IPS-11a (cell line): Measurements from ENCODE around the gene SND1.
"Not testable (repeated sequence)": the region's sequence is repeated elsewhere in the genome, so short reads cannot be mapped to it uniquely, and the experiment has no call there.

Experiments
- H3K4me3 ChIP-seq: one replicate; pipeline ENCODE4 v1.5.1; 2013; ENCODE audit warnings: low read depth, low read length, control low read depth

SND1 gene

GRCh38 chr7:127901895-127902703, 250.1 kb downstream of the SND1 start:
- no peak overlapping the region for H3K4me3 ChIP-seq

GRCh38 chr7:127902753-127903152, 250.8 kb downstream of the SND1 start:
- not testable (repeated sequence) for H3K4me3 ChIP-seq

DNA sequence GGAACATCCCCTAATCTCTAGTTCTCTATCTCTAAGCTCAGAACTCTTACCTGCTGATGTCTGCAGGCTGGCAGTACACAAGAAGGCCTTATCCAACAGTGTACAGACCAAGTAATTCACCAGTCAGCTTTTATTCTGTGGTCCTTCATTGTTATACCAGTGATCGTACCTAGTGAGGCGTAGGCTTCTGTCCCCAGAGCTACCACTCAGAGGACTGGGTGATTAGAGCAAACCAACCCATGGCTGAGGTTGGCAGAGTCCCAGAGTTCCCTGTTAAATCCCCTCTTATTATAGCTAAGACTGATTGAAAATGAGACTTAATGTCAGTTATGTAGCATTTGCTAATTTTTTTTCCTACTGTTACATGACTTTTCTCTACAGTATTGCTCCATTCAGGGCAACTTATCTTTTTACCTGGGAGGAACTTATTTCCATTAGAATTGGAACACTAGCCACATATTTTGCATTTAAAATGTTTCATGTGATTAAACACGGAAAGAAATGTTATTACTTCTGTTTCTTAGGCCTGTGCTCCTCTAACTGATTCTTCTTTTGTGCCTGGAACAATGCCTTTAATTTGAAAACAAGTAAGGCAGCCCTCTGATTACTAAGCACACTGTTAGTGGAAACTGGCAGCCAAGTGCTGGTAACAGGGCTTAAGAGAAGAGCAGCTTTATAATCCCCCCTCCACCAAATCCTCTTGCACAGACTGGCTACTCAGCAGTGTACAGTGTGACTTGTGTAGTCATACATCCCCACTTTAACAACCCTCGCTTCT, 252.1 kb downstream of the SND1 start:
- H3K4me3 ChIP-seq = no peak overlapping the region

DNA sequence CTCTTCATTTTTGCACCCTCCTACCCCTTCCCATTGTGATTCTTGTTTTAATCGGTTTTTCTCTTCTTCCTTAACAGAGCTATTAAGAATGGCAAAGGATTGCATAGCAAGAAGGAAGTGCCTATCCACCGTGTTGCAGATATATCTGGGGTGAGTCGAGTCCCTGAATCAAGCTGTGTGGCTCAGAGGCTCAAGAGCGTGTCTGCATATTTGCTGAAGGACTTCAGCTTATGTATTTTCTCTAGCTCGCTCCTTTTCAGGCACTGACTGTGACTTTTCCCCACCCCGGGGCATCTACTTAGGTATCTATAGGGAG, 252.6 kb downstream of the SND1 start:
- H3K4me3 ChIP-seq = no peak overlapping the region

DNA sequence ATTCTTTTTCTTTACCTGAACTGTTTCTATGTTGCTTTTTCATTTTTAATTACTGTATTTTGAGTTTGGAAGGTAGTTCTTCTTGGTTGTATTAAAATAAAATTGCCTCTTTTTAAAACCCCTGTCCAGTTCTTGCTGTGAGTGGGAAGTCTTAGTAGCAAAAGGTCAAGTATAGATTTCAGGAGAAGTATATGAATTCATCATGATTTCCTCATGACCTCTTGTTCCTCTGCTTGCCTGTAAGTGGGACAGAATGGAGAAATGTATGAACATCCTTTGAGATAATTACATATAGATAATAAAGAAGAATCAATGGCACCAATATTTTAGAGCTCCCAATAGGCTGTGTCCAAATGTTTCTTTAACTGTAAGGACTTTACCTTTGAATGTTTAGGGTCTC, 253.0 kb downstream of the SND1 start:
- H3K4me3 ChIP-seq = no peak overlapping the region

DNA sequence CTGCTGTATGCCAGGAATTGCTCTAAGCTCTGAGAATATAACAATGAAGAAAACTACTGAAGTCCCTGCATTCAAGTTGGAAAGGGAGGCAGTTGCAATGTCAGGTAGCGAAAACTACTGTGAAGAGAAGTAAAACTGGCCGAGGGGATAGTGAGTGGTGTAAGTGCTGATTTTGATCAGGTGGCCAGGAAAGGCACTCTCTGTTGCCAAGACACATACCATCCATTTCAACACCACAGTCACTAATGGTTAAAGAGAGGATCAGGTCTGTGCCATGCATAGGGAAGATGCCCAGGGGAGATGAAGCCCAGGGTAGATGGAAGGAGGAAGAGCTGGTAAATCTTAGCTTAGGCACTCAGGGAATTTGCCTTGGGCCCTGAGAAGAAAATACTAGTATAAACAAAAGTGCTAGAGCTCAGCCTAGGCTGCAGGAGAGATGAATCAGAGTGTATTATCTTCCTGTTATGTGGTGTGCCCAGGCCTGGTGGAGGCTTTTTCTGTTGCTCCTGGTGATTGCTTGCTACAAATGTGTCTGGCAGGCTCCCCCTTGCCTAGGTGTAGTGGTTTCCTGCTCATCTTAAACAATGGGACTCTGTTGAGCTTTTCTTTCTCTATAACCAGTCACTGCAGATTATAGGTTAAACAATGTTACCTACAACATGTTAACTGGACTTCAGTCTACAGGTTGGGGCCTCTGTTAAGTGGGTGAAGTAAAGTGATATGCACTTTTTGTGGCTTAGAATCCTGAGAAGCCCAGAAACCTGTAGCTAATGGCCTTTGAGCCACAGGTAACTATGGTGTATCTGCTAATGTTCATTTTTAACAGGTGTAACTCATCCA, 253.7 kb downstream of the SND1 start:
- H3K4me3 ChIP-seq = no peak overlapping the region

DNA sequence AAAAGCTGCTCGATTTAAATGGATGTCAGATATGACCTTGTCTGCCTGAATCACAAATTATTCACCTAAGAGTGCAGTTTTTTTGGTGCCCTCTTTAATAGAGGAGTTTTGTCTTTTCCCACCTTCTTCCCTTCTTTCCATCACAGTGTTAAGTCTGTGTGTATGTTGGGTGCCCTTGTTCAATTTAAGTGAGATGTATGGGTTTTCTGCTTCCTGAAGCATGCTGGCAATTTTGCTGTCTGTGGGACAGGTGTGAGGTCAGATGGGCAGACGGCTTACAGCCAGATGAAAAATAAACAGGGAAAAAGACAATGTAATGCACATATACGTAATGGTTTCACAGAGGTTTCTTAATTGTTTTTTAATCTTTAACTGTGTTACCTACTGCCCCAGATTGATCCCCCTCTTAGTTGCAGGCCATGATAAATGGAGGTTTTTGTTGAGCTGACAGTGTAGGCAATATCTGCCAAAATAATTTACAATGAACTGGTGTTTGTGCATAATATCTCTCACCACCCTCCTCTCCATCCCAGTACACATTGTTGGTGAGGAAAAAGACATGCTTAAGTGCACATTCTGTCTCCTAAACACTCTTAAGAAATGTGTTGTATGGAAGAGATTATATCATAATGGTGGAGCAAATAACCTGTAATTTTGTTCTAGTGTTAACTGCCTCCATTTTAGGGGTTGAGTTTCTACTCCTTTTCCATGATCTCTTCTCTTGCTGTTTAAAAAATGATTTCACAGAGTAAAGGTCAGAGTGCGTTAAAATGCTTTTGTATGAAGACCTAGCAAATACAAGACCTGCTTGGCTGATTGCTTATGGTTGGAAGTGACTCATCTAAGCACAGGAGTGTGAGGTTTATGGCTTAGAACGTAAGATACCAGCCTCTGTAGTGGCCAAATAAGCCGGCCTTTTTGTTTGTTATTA, 255.4 kb downstream of the SND1 start:
- H3K4me3 ChIP-seq = no peak overlapping the region

DNA sequence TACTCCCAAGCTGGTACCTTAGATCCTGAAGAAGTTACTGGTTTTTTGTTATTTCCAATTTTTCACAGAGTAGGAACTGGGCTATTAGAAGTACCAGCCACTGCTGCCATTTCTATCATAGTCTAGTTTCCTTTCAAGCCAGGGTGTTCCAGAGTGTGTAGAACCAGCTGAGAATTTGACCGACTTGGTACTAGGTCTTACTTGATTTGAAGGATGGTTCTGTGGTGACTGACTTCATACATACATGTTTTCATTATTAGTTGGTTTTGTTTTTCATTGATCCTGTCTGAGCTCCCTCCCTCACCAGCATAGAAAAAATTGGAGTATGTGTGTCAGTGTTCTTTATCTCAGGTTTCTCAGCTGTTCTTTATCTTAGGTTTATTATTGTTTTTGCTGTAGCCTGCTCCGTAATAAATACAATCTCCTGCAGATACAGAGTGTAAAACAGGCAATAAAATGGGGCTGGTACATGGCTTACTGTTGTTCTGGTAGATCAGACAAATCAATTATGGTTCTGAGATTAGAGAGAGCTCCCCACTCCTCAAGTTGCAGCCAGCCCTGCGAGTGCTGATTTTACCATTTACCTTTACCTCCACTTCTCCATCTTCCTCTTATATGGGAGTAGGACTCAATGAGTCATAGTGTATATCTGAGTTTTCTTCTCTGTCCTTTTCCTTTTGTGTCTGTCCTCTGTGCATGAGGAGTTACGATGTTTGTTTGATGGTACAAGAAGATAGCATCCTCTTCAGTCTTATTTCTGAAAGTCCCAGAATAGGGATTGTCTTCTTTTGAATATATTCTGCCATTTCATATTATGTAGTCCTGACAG, 256.6 kb downstream of the SND1 start:
- H3K4me3 ChIP-seq = no peak overlapping the region

- H3K4me3 ChIP-seq = no peak overlapping the region
These were observed 257.6 kb downstream of the SND1 start for GRCh38 chr7:127909424-127910152.

GRCh38 chr7:127910670-127911069, 258.7 kb downstream of the SND1 start:
- H3K4me3 ChIP-seq = no peak overlapping the region

DNA sequence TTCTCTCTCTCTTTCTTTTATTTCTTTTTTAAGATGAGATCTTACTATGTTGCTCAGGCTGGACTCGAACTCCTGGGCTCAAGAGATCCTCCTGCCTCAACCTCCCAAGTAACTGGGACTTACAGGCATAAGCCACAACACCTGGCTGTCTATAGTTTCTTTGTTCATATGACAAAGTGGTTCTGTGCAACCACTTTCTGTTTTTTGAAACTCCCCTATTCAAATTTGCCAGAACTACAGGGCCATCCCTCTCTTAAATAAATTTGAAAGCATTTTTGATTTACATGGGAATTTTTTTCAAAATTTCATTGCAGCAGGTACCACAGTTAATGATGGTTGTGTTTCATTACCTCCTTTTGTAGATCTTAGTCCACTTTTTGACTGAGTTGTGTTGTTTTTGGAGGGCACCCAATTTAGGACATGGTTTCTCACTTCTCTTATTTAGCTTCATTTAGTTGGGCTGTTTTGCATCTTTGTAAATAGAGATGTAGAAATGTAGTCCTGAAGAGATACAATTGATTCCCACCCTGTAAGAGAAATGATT, 260.0 kb downstream of the SND1 start:
- H3K4me3 ChIP-seq = no peak overlapping the region

DNA sequence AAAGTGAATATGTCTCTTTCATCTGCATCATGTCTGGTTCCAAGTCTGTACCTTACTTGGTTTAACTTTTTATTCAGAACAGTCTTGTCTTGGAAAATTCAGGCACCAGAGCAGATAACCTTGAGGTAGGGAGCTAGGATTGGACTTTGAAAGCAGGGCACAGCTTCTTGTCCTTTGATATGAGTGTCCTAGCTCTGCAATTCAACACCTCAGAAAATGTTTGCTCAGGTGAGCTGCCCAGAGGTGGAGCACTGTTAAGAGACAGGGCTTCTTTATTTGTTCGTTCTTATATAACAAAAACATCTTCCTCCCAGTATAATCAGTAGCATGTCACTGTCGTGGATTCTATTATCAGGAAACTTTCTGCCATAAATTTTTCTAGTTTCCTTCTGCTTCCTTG, 260.9 kb downstream of the SND1 start:
- H3K4me3 ChIP-seq = no peak overlapping the region

- H3K4me3 ChIP-seq = no peak overlapping the region
These were observed 261.7 kb downstream of the SND1 start for GRCh38 chr7:127913686-127914085.

GRCh38 chr7:127914693-127915092, 262.7 kb downstream of the SND1 start:
- no peak overlapping the region for H3K4me3 ChIP-seq

- H3K4me3 ChIP-seq = no peak overlapping the region
These were observed 264.7 kb downstream of the SND1 start for GRCh38 chr7:127916735-127917134.

GRCh38 chr7:127918130-127918529, 266.1 kb downstream of the SND1 start:
- no peak overlapping the region for H3K4me3 ChIP-seq

DNA sequence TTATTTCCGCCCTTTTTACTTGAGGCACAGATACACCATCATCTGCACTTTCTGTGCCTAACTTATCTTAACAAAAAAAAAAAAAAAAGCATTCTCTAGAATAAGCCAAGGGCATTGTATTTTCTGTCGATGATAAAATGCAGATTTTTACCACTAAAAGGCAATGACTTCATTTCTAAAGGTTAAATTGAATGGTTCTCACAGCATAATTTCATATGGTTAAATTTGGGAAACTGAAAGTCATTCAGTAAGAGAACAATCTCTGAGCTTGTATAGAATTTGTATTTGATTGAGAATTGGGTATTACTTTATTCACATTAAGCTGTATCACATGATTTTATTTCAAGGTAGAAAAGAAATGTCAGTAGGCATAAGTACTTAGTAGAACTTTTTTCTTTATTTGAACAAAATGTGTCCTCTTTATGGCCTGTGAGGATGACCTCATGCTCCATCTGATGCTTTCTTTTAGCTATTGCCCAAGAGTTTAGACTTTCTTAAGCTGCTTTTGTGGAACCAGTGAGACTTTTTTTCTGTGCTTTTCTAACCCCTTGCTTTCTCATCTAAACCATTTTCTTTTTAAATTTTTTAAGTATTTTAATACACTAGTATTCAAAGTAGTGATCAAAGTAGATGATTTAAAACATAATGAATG, 268.9 kb downstream of the SND1 start:
- H3K4me3 ChIP-seq = no peak overlapping the region

DNA sequence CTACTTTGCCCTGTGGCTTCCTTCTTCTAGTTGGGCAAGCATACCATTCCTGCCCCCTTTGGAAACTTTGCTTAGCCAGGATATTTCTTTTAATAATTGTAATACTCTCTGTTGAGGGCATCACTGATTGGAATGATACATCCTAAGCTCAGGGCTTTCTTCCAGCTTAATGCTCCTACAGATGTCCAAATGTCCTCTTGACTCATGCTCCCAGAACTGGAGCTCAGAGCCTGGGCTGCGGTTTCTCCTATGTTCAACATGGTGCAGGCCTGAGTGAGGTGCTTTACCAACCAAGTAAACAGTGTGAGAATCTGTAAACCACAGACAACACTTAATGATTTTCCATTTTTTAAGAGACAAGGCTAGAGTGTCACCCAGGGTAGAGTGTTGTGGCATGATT, 270.7 kb downstream of the SND1 start:
- no peak overlapping the region for H3K4me3 ChIP-seq
